H9 (cell line): Measurements from ENCODE around the gene RABL6. TPM values are rescaled to one million over a fixed set of nuclear protein-coding genes. Genes with fewer than 3 reads are reported as not detected.
A peak's percentile ranks its signal among the peaks of the same experiment; 100 is the strongest.

Experiments used
- DNase-seq: peaks from one replicate; pipeline ENCODE4 v3.0.0-alpha.2; 2017
- H2AFZ ChIP-seq: one replicate; pipeline ENCODE4 v1.6.1; 2013; ENCODE audit warnings: mild to moderate bottlenecking, low read length, control low read depth, moderate library complexity
- H2AK5ac ChIP-seq: 2 replicates; pipeline ENCODE4 v1.6.1; 2013; ENCODE audit warnings: low read length, control low read depth, mixed read lengths; ENCODE audit not compliant: insufficient read length
- H2BK120ac ChIP-seq: one replicate; pipeline ENCODE4 v1.6.1; 2013; ENCODE audit warnings: low read depth, mild to moderate bottlenecking, low read length, control low read depth, inconsistent platforms; ENCODE audit not compliant: poor library complexity, severe bottlenecking
- H2BK12ac ChIP-seq: 2 replicates; pipeline ENCODE4 v1.6.1; 2013; ENCODE audit warnings: low read length, control low read depth, mixed read lengths, low read depth; ENCODE audit not compliant: insufficient read length
- H2BK15ac ChIP-seq: 2 replicates; pipeline ENCODE4 v1.6.1; 2013; ENCODE audit warnings: low read depth, low read length, control low read depth
- H2BK20ac ChIP-seq: one replicate; pipeline ENCODE4 v1.6.1; 2013; ENCODE audit warnings: low read depth, mild to moderate bottlenecking, low read length, control low read depth, inconsistent platforms; ENCODE audit not compliant: poor library complexity, severe bottlenecking
- H2BK5ac ChIP-seq: 2 replicates; pipeline ENCODE4 v1.6.1; 2013; ENCODE audit warnings: low read length, control low read depth, mixed read lengths; ENCODE audit not compliant: insufficient read length
- H3K14ac ChIP-seq: 2 replicates; pipeline ENCODE4 v1.6.1; 2013; ENCODE audit warnings: low read length, control low read depth; ENCODE audit not compliant: insufficient read depth
- H3K18ac ChIP-seq: 2 replicates; pipeline ENCODE4 v1.6.1; 2013; ENCODE audit warnings: low read depth, mild to moderate bottlenecking, mixed read lengths, low read length, control low read depth; ENCODE audit not compliant: insufficient read length
- H3K23ac ChIP-seq: 2 replicates; pipeline ENCODE4 v1.6.1; 2013; ENCODE audit warnings: low read length, control low read depth, mixed read lengths, low read depth; ENCODE audit not compliant: insufficient read length
- H3K23me2 ChIP-seq: 2 replicates; pipeline ENCODE4 v1.6.1; 2013; ENCODE audit warnings: low read depth, mild to moderate bottlenecking, mixed read lengths, low read length, control low read depth; ENCODE audit not compliant: insufficient read length, poor library complexity, severe bottlenecking
- H3K27ac ChIP-seq: 2 replicates; pipeline ENCODE4 v1.5.1; 2013; ENCODE audit warnings: low read length, control low read depth, mixed read lengths, low read depth; ENCODE audit not compliant: insufficient read length
- H3K27me3 ChIP-seq: 2 replicates; pipeline ENCODE4 v1.6.1; 2013; ENCODE audit warnings: low read length, control low read depth, inconsistent platforms; ENCODE audit not compliant: insufficient read depth
- H3K4ac ChIP-seq: 2 replicates; pipeline ENCODE4 v1.6.1; 2013; ENCODE audit warnings: low read depth, mild to moderate bottlenecking, control low read depth, inconsistent platforms, low read length, moderate library complexity
- H3K4me1 ChIP-seq: 2 replicates; pipeline ENCODE4 v1.6.1; 2013; ENCODE audit warnings: low read length, control low read depth, inconsistent platforms; ENCODE audit not compliant: insufficient read depth
- H3K4me2 ChIP-seq: 2 replicates; pipeline ENCODE4 v1.6.1; 2013; ENCODE audit warnings: low read length, control low read depth, mixed read lengths; ENCODE audit not compliant: insufficient read length, insufficient read depth
- H3K56ac ChIP-seq: 2 replicates; pipeline ENCODE4 v1.6.1; 2013; ENCODE audit warnings: low read depth, mild to moderate bottlenecking, mixed read lengths, low read length, control low read depth; ENCODE audit not compliant: insufficient read length
- H3K79me1 ChIP-seq: 2 replicates; pipeline ENCODE4 v1.6.1; 2013; ENCODE audit warnings: low read depth, mild to moderate bottlenecking, moderate library complexity, low read length, control low read depth, inconsistent platforms; ENCODE audit not compliant: insufficient read depth, poor library complexity, severe bottlenecking
- H3K79me2 ChIP-seq: 2 replicates; pipeline ENCODE4 v1.6.1; 2013; ENCODE audit warnings: low read length, control low read depth, inconsistent platforms; ENCODE audit not compliant: insufficient read depth
- H3K9ac ChIP-seq: 2 replicates; pipeline ENCODE4 v1.6.1; 2013; ENCODE audit warnings: low read length, control low read depth, mixed read lengths; ENCODE audit not compliant: insufficient read length; ENCODE audit errors: extremely low read depth
- H3K9me3 ChIP-seq: one replicate; pipeline ENCODE4 v1.6.1; 2013; ENCODE audit warnings: low read depth, low read length, inconsistent platforms; ENCODE audit not compliant: control insufficient read depth
- H3T11ph ChIP-seq: one replicate; pipeline ENCODE4 v1.6.1; 2013; ENCODE audit warnings: mild to moderate bottlenecking, low read length, control low read depth, inconsistent platforms
- H4K20me1 ChIP-seq: one replicate; pipeline ENCODE4 v1.6.1; 2013; ENCODE audit not compliant: control insufficient read depth, insufficient read length, insufficient read depth
- H4K5ac ChIP-seq: 2 replicates; pipeline ENCODE4 v1.6.1; 2013; ENCODE audit warnings: low read depth, mild to moderate bottlenecking, mixed read lengths, low read length, control low read depth; ENCODE audit not compliant: insufficient read length
- H4K8ac ChIP-seq: replicated peaks from 2 replicates; pipeline ENCODE4 v1.6.1; 2013; ENCODE audit warnings: low read length, control low read depth, mixed read lengths, low read depth; ENCODE audit not compliant: insufficient read length
- H4K91ac ChIP-seq: 2 replicates; pipeline ENCODE4 v1.6.1; 2013; ENCODE audit warnings: low read depth, mild to moderate bottlenecking, moderate library complexity, mixed read lengths, low read length, control low read depth; ENCODE audit not compliant: insufficient read length
- H3K27ac Mint-ChIP-seq, 3 experiments: 2 replicates in 2 of 3; 3 replicates in 1 of 3; pipeline ENCODE4 v1.8.0; 2020 to 2021; ENCODE audit warnings: mixed read lengths in 3 of 3, mild to moderate bottlenecking in 1 of 3, moderate library complexity in 1 of 3
- H3K27me3 Mint-ChIP-seq: 2 replicates; pipeline ENCODE4 v1.8.0; 2021; ENCODE audit warnings: low read depth, mild to moderate bottlenecking, moderate library complexity, mixed read lengths
- H3K36me3 Mint-ChIP-seq, 3 experiments: 2 replicates in 2 of 3; 3 replicates in 1 of 3; pipeline ENCODE4 v1.8.0; 2020 to 2021; ENCODE audit warnings: low read depth in 3 of 3, mixed read lengths in 3 of 3; ENCODE audit not compliant: insufficient read depth in 1 of 3
- H3K4me1 Mint-ChIP-seq, 2 experiments: 2 replicates each; pipeline ENCODE4 v1.8.0; 2020; ENCODE audit warnings: mixed read lengths in 2 of 2
- H3K4me3 Mint-ChIP-seq, 2 experiments: 2 replicates in 1 of 2; 3 replicates in 1 of 2; pipeline ENCODE4 v1.8.0; 2020 to 2021; ENCODE audit warnings: mild to moderate bottlenecking in 2 of 2, mixed read lengths in 2 of 2, moderate library complexity in 1 of 2
- H3K9me3 Mint-ChIP-seq, 2 experiments: 2 replicates in 1 of 2; 3 replicates in 1 of 2; pipeline ENCODE4 v1.8.0; 2020; ENCODE audit warnings: mild to moderate bottlenecking in 2 of 2, mixed read lengths in 2 of 2, moderate library complexity in 1 of 2
- whole genome bisulfite sequencing: extraction: QIAGEN DNeasy Blood & Tissue Kit; methylation state at CpG from one replicate; pipeline ENCODE4 v1.1.7; 2013; ENCODE audit warnings: missing lambda C conversion rate, low lambda C conversion rate, mixed read lengths; ENCODE audit not compliant: insufficient read length; ENCODE audit errors: extremely low coverage; 5-methylcytosine and 5-hydroxymethylcytosine counted together
- total RNA-seq: library from RNA; stranded (reverse); gene quantifications from 2 replicates; pipeline ENCODE4 v1.2.1, GENCODE V29; 2021
- TF ChIP-seq, protein P1 (sequence below): fragments of 200-600 bp; sonication (generic); conservative IDR thresholded peaks from 3 replicates; pipeline ENCODE4 v1.8.0; 2021; ENCODE audit warnings: antibody characterized with exemption, mild to moderate bottlenecking

RABL6 gene
- total RNA-seq, 1 experiment from 2014 or later = 108 TPM

DNA sequence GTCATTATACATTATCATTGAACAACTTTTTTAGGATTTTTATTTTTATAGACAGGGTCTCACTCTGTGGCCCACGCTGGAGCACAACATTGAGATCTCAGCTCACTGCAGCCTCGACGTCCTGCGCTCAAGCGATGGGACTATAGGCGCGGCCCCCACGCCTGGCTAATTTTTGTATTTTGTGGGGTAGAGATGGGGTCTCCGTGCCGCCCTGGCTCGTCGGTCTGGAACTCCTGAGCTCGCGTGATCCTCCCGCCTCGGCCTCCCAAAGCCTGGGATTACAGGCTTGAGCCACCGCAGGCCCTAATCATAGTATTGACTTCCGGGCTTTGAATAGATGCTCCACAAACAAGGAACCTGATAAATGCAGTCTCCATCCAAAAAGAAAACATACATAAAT, 59.7 kb downstream of the RABL6 start:
- Histone ChIP-seq H3K18ac (no peak overlapping the region), H3K79me2 (peaks cover 2% of the 10 kb centered on the region; the same call in 1 of the 2 replicates)
- WGBS = no CpG with 5 or more reads among the region's 18 CpGs

More for the DNA sequence above, 59.7 kb downstream of the RABL6 start:
- peaks cover 2% of the 10 kb centered on the region for H3K79me1 ChIP-seq
- H4K20me1 ChIP-seq = no peaks in the 10 kb centered on the region
- H2BK5ac ChIP-seq = no peak overlapping the region
- H2BK15ac ChIP-seq = no peak overlapping the region
- H3K27ac ChIP-seq = no peak overlapping the region
- H2BK20ac ChIP-seq = no peak overlapping the region
- no peak overlapping the region for H2BK120ac ChIP-seq
- H2AK5ac ChIP-seq = no peak overlapping the region
- no peak overlapping the region for H3K4me2 ChIP-seq
- H3K9ac ChIP-seq = no peak overlapping the region
- no peak overlapping the region for H4K8ac ChIP-seq
- H3K4me3 Mint-ChIP-seq = peak overlapping the region; percentile 63 to 81
- TF ChIP-seq, protein P1, sequence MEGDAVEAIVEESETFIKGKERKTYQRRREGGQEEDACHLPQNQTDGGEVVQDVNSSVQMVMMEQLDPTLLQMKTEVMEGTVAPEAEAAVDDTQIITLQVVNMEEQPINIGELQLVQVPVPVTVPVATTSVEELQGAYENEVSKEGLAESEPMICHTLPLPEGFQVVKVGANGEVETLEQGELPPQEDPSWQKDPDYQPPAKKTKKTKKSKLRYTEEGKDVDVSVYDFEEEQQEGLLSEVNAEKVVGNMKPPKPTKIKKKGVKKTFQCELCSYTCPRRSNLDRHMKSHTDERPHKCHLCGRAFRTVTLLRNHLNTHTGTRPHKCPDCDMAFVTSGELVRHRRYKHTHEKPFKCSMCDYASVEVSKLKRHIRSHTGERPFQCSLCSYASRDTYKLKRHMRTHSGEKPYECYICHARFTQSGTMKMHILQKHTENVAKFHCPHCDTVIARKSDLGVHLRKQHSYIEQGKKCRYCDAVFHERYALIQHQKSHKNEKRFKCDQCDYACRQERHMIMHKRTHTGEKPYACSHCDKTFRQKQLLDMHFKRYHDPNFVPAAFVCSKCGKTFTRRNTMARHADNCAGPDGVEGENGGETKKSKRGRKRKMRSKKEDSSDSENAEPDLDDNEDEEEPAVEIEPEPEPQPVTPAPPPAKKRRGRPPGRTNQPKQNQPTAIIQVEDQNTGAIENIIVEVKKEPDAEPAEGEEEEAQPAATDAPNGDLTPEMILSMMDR = no peak
- no peak overlapping the region for H3K14ac ChIP-seq
- H4K91ac ChIP-seq = no peak overlapping the region
- peaks cover 15% of the 10 kb centered on the region for H3K27me3 Mint-ChIP-seq
- no peaks in the 10 kb centered on the region for H3K27me3 ChIP-seq
- H2BK12ac ChIP-seq = no peak overlapping the region
- H3K9me3 Mint-ChIP-seq = peaks cover 35 to 53% of the 10 kb centered on the region in 2 experiments
- peaks cover 4% of the 10 kb centered on the region for H3K23me2 ChIP-seq
- peaks cover 5% of the 10 kb centered on the region for H3K9me3 ChIP-seq
- H3K4me1 Mint-ChIP-seq = peaks cover 5 to 6% of the 10 kb centered on the region in 2 experiments
- H3K4ac ChIP-seq = no peak overlapping the region
- no peak overlapping the region for H3T11ph ChIP-seq
- no peak overlapping the region for H3K56ac ChIP-seq
- peaks cover 19 to 49% (median 46%) of the 10 kb centered on the region in 3 experiments for H3K36me3 Mint-ChIP-seq
- no peak overlapping the region for H3K27ac Mint-ChIP-seq
- H3K4me1 ChIP-seq = 0 out of 2 replicates have a peak, but pooled peaks cover 3% of the 10 kb centered on the region
- no peak overlapping the region for H2AFZ ChIP-seq
- no peak overlapping the region for H3K23ac ChIP-seq
- no peak overlapping the region for H4K5ac ChIP-seq
- DNase-seq = no peak
